SK-N-SH treated with all-trans-retinoic acid at 6 μM for 48 hours (cell line): ENCODE results near the gene ELAC2.

ENCODE experiments used
- ATAC-seq: fragments of 200-7000 bp; cut with Tn5 transposase; 3 replicates; pipeline ENCODE4 v1.9.1; 2020; ENCODE audit warnings: mild to moderate bottlenecking, moderate library complexity
- ARNTL ChIP-seq: fragments of 450-650 bp; formaldehyde crosslinking; IDR thresholded peaks from 2 replicates; pipeline ENCODE4 v1.5.0; 2020; ENCODE audit warnings: low read depth, mild to moderate bottlenecking, moderate library complexity, borderline replicate concordance
- BACH2 ChIP-seq: fragments of 250-450 bp; sonication (Bioruptor Pico); IDR thresholded peaks from 2 replicates; pipeline ENCODE4 v1.9.0; 2021; ENCODE audit warnings: mild to moderate bottlenecking, borderline replicate concordance
- CSDC2 ChIP-seq: fragments of 250-450 bp; sonication (Bioruptor Pico); IDR thresholded peaks from 2 replicates; pipeline ENCODE4 v1.5.0; 2020; ENCODE audit warnings: mild to moderate bottlenecking, moderate library complexity
- ESRRG ChIP-seq: fragments of 250-450 bp; sonication (Bioruptor Pico); IDR thresholded peaks from 2 replicates; pipeline ENCODE4 v1.6.1; 2021; ENCODE audit warnings: mild to moderate bottlenecking
- GLIS3 ChIP-seq: fragments of 250-450 bp; sonication (Bioruptor Pico); IDR thresholded peaks from 2 replicates; pipeline ENCODE4 v1.5.0; 2020; ENCODE audit warnings: mild to moderate bottlenecking, moderate library complexity
- ISL1 ChIP-seq: fragments of 250-450 bp; sonication (Bioruptor Pico); IDR thresholded peaks from 2 replicates; pipeline ENCODE4 v2.1.2; 2022; ENCODE audit warnings: mild to moderate bottlenecking, moderate library complexity
- OSR1 ChIP-seq: fragments of 250-450 bp; sonication (Bioruptor Pico); IDR thresholded peaks from 2 replicates; pipeline ENCODE4 v1.8.0; 2022; ENCODE audit warnings: moderate library complexity, mild to moderate bottlenecking, inconsistent platforms
- PPARA ChIP-seq: fragments of 250-450 bp; sonication (Bioruptor Pico); IDR thresholded peaks from 2 replicates; pipeline ENCODE4 v1.5.0; 2020; ENCODE audit warnings: mild to moderate bottlenecking, borderline replicate concordance
- RARB ChIP-seq: fragments of 250-450 bp; sonication (Bioruptor Pico); IDR thresholded peaks from 2 replicates; pipeline ENCODE4 v1.8.0; 2021; ENCODE audit warnings: mild to moderate bottlenecking, moderate library complexity
- SNAI2 ChIP-seq: fragments of 250-450 bp; sonication (Bioruptor Pico); IDR thresholded peaks from 2 replicates; pipeline ENCODE4 v1.5.0; 2020; ENCODE audit warnings: mild to moderate bottlenecking, moderate library complexity
- TCF4 ChIP-seq: fragments of 250-450 bp; sonication (Bioruptor Pico); IDR thresholded peaks from 2 replicates; pipeline ENCODE4 v1.8.0; 2021; ENCODE audit warnings: mild to moderate bottlenecking, moderate library complexity, borderline replicate concordance
- TOX ChIP-seq: fragments of 250-450 bp; sonication (Bioruptor Pico); IDR thresholded peaks from 2 replicates; pipeline ENCODE4 v1.8.0; 2021; ENCODE audit warnings: mild to moderate bottlenecking, moderate library complexity, borderline replicate concordance
- ZC3H10 ChIP-seq: fragments of 250-450 bp; sonication (Bioruptor Pico); IDR thresholded peaks from 2 replicates; pipeline ENCODE4 v1.5.1; 2021; ENCODE audit warnings: mild to moderate bottlenecking, moderate library complexity
- ZFP30 ChIP-seq: fragments of 450-650 bp; formaldehyde crosslinking; IDR thresholded peaks from 2 replicates; pipeline ENCODE4 v1.5.0; 2022; ENCODE audit warnings: mild to moderate bottlenecking, moderate library complexity
- ZNF8 ChIP-seq: fragments of 450-650 bp; formaldehyde crosslinking; IDR thresholded peaks from 2 replicates; pipeline ENCODE4 v1.5.0; 2020; ENCODE audit warnings: mild to moderate bottlenecking, moderate library complexity
- TF ChIP-seq, protein P1 (sequence below): fragments of 250-450 bp; sonication (Bioruptor Pico); IDR thresholded peaks from 2 replicates; pipeline ENCODE4 v1.5.0; 2020; ENCODE audit warnings: mild to moderate bottlenecking, moderate library complexity
- TF ChIP-seq, protein P2 (sequence below): fragments of 250-450 bp; sonication (Bioruptor Pico); IDR thresholded peaks from 2 replicates; pipeline ENCODE4 v1.8.0; 2020; ENCODE audit warnings: mild to moderate bottlenecking, moderate library complexity, borderline replicate concordance
- TF ChIP-seq, protein P3 (sequence below): fragments of 250-450 bp; sonication (Bioruptor Pico); IDR thresholded peaks from 2 replicates; pipeline ENCODE4 v1.5.1; 2020; ENCODE audit warnings: low read depth, mild to moderate bottlenecking, moderate library complexity
- TF ChIP-seq, protein P4 (sequence below): fragments of 250-450 bp; sonication (Bioruptor Pico); IDR thresholded peaks from 2 replicates; pipeline ENCODE4 v1.8.0; 2021; ENCODE audit warnings: low read depth, mild to moderate bottlenecking, moderate library complexity, borderline replicate concordance
- TF ChIP-seq, protein P5 (sequence below): fragments of 250-450 bp; sonication (Bioruptor Pico); IDR thresholded peaks from 2 replicates; pipeline ENCODE4 v1.5.1; 2021; ENCODE audit warnings: mild to moderate bottlenecking, moderate library complexity

ELAC2 gene

DNA sequence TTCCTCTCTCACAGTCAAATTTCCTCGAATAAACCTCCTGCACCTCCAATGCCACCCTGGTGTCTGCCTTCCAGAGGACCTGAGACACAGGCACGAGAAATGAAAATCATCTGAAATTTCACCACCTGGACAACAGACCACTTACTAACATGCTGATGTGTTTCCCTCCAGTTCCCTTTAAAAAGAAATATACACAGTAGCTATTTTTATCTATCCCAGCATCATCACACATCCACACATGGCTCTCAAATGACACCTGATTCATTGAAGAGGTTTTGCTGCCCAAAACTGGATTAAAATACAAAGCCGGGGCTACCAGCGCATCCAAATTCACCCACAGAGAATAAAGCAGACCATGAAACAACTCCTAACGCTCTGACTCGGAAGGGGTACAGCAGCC, 13.9 kb downstream of the ELAC2 start (continued):
- TF ChIP-seq, protein P1, sequence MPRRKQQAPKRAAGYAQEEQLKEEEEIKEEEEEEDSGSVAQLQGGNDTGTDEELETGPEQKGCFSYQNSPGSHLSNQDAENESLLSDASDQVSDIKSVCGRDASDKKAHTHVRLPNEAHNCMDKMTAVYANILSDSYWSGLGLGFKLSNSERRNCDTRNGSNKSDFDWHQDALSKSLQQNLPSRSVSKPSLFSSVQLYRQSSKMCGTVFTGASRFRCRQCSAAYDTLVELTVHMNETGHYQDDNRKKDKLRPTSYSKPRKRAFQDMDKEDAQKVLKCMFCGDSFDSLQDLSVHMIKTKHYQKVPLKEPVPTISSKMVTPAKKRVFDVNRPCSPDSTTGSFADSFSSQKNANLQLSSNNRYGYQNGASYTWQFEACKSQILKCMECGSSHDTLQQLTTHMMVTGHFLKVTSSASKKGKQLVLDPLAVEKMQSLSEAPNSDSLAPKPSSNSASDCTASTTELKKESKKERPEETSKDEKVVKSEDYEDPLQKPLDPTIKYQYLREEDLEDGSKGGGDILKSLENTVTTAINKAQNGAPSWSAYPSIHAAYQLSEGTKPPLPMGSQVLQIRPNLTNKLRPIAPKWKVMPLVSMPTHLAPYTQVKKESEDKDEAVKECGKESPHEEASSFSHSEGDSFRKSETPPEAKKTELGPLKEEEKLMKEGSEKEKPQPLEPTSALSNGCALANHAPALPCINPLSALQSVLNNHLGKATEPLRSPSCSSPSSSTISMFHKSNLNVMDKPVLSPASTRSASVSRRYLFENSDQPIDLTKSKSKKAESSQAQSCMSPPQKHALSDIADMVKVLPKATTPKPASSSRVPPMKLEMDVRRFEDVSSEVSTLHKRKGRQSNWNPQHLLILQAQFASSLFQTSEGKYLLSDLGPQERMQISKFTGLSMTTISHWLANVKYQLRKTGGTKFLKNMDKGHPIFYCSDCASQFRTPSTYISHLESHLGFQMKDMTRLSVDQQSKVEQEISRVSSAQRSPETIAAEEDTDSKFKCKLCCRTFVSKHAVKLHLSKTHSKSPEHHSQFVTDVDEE (CRISPR knock-in tag): no peak
- no peak for TF ChIP-seq BACH2
- no peak for TF ChIP-seq TCF4

DNA sequence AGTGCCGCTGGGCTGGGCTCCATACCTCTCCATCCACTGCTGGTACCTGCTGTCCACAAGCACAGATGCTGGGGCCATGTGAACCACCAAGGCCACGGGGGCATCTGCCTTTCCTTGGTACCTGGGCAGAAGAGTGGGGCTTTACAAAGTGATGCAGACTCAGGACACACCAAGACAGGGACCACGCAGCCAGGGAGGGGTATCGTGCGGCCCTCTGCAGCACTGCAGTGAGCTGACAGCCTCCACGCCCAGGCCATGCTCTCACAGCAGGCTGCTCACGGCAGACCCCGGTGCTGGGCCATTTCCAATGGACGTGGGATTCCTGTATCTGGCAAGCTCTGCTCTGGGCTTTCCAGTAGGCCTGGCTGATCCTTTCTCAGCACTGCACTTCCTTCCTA, 14.4 kb downstream of the ELAC2 start:
- ATAC-seq: peak; percentile 69

DNA sequence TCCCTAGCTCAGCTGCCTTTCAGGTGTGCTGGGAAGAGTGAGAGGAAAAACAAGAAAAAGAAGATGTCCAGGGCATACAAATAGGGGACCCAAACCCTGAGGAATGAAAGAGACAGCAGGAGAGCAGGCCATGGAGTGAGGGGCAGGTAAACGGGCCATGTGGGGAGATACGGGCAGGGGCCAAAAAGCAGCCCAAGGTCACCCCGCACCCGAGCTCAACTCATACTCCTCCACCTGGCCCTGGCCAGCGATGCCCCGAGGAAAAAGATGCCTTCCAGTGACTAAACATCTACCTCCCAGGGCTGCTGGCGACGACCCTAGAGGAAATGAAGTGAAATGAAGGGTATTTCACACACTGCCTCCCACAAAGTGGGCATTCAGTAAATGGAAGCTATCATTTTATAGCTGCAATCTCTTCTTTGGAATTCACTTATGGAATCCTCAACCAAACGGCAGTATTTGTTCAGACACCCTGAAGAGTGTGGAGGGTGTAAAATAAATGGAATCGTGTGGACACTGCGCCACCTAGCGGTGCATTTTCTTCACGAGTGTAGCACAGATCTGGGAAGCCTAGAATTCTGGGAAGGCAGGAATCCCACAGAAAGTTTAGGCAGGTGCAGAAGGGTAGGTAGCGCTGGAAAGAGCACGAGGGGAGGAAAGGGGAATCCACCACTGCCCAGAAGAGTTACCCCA, 14.9 kb downstream of the ELAC2 start:
- peak; percentile 96 for ATAC-seq
- no peak for TF ChIP-seq ARNTL (CRISPR knock-in tag)
- no peak for TF ChIP-seq CSDC2 (CRISPR knock-in tag)
- TF ChIP-seq, protein P2, sequence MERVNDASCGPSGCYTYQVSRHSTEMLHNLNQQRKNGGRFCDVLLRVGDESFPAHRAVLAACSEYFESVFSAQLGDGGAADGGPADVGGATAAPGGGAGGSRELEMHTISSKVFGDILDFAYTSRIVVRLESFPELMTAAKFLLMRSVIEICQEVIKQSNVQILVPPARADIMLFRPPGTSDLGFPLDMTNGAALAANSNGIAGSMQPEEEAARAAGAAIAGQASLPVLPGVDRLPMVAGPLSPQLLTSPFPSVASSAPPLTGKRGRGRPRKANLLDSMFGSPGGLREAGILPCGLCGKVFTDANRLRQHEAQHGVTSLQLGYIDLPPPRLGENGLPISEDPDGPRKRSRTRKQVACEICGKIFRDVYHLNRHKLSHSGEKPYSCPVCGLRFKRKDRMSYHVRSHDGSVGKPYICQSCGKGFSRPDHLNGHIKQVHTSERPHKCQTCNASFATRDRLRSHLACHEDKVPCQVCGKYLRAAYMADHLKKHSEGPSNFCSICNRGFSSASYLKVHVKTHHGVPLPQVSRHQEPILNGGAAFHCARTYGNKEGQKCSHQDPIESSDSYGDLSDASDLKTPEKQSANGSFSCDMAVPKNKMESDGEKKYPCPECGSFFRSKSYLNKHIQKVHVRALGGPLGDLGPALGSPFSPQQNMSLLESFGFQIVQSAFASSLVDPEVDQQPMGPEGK: no peak
- TF ChIP-seq, protein P3, sequence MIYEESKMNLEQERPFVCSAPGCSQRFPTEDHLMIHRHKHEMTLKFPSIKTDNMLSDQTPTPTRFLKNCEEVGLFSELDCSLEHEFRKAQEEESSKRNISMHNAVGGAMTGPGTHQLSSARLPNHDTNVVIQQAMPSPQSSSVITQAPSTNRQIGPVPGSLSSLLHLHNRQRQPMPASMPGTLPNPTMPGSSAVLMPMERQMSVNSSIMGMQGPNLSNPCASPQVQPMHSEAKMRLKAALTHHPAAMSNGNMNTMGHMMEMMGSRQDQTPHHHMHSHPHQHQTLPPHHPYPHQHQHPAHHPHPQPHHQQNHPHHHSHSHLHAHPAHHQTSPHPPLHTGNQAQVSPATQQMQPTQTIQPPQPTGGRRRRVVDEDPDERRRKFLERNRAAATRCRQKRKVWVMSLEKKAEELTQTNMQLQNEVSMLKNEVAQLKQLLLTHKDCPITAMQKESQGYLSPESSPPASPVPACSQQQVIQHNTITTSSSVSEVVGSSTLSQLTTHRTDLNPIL (CRISPR knock-in tag): no peak
- no peak for TF ChIP-seq ISL1
- TF ChIP-seq, protein P4, sequence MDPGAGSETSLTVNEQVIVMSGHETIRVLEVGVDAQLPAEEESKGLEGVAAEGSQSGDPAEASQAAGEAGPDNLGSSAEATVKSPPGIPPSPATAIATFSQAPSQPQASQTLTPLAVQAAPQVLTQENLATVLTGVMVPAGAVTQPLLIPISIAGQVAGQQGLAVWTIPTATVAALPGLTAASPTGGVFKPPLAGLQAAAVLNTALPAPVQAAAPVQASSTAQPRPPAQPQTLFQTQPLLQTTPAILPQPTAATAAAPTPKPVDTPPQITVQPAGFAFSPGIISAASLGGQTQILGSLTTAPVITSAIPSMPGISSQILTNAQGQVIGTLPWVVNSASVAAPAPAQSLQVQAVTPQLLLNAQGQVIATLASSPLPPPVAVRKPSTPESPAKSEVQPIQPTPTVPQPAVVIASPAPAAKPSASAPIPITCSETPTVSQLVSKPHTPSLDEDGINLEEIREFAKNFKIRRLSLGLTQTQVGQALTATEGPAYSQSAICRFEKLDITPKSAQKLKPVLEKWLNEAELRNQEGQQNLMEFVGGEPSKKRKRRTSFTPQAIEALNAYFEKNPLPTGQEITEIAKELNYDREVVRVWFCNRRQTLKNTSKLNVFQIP (CRISPR knock-in tag): no peak
- TF ChIP-seq, protein P1 (CRISPR knock-in tag): no peak
- no peak for TF ChIP-seq ZFP30
- no peak for TF ChIP-seq PPARA (CRISPR knock-in tag)
- no peak for TF ChIP-seq GLIS3 (CRISPR knock-in tag)
- TF ChIP-seq, protein P5, sequence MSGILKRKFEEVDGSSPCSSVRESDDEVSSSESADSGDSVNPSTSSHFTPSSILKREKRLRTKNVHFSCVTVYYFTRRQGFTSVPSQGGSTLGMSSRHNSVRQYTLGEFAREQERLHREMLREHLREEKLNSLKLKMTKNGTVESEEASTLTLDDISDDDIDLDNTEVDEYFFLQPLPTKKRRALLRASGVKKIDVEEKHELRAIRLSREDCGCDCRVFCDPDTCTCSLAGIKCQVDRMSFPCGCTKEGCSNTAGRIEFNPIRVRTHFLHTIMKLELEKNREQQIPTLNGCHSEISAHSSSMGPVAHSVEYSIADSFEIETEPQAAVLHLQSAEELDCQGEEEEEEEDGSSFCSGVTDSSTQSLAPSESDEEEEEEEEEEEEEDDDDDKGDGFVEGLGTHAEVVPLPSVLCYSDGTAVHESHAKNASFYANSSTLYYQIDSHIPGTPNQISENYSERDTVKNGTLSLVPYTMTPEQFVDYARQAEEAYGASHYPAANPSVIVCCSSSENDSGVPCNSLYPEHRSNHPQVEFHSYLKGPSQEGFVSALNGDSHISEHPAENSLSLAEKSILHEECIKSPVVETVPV (CRISPR knock-in tag): no peak
- TF ChIP-seq TCF4: no peak
- no peak for TF ChIP-seq RARB
- TF ChIP-seq OSR1 (CRISPR knock-in tag): no peak
- no peak for TF ChIP-seq ESRRG
- TF ChIP-seq SNAI2 (CRISPR knock-in tag): no peak
- no peak for TF ChIP-seq ZC3H10 (CRISPR knock-in tag)
- no peak for TF ChIP-seq TOX
- TF ChIP-seq BACH2: no peak

More for the DNA sequence above, 14.4 kb downstream of the ELAC2 start:
- TF ChIP-seq, protein P4 (CRISPR knock-in tag): no peak
- TF ChIP-seq ZNF8 (CRISPR knock-in tag): no peak
